ENCODE measurements around the gene SLC6A15.

Gene SLC6A15

DNA sequence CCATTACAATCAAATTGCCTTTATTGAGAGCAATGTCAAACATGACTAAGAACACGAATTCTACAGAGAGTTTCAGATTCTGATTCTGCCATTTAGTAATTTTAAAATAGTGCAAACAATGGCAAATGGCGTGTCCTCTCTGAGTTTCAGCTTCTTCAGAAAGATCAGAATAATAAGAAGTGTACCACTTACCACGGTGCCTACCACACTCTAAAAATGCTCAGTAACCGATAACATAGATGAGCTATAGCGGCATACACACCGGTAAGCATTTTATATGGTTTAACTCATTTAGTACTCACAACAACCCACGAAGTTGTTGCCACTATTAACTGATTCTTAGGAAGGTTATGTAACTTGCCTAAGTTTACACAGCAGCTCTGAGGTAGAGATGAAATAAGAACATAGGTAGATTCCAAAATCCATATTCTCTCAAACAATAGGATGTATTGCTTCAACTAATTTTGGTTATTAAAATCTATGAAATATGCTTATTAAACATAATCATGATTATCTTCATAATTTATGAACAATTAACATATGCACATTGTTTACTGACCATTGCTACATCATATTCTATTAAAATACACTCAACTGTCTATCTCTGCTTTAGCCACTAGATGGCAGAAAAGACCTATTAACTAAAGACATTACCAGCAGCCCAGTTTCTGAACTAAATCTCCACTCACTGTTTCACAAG is 38.3 kb downstream of the SLC6A15 start:
- Histone ChIP-seq H3K9me3 (replicated peaks; ENCODE audit: insufficient read depth, low read length) (no peaks in the 10 kb centered on the region), H2AFZ (ENCODE audit: low read length) (no peak overlapping the region)
- peak; percentile 73 for DNase-seq

DNA sequence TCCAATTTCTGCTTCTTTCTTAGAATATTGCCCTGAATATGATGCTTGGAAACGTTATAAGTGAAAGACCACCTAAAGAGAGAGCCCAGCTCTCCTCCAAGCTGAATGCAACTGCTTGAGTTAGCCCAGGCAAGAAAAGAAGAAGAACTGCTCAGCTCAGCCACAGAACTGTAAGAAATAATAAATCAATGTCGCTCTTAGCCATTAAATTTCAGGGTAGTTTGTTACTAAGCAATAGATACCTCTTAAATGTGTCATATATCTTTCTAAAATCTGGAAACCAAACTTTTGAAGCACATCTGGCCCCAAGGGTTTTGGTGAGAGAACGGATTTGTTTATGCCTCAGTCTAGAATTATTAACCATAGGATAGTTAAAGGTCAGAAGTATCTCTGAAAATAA is 50.4 kb downstream of the SLC6A15 start:
- Histone ChIP-seq H3K4me2 (ENCODE audit: low read depth, low read length) (no peak overlapping the region), H3K9me3 (replicated peaks; ENCODE audit: insufficient read depth, low read length) (no peaks in the 10 kb centered on the region), H3K36me3 (replicated peaks; ENCODE audit: insufficient read depth, low read length) (no peaks in the 10 kb centered on the region), H3K79me2 (ENCODE audit: low read length) (no peaks in the 10 kb centered on the region), H4K20me1 (ENCODE audit: insufficient read depth, low read length) (no peaks in the 10 kb centered on the region), H3K9ac (ENCODE audit: low read length) (no peak overlapping the region), H3K27ac (ENCODE audit: low read length) (no peak overlapping the region), H3K4me1 (ENCODE audit: low read length) (peaks cover 15% of the 10 kb centered on the region), H3K9me2 (replicated peaks; ENCODE audit: insufficient read depth, low read length) (no peaks in the 10 kb centered on the region), H3F3A (ENCODE audit: insufficient read depth, low read length) (no peaks in the 10 kb centered on the region), H3K27me3 (replicated peaks; ENCODE audit: insufficient read depth, low read length) (no peaks in the 10 kb centered on the region), H3K4me3 (ENCODE audit: low read length) (no peak overlapping the region), H2AFZ (ENCODE audit: low read length) (no peak overlapping the region)
- no peak for DNase-seq
- TF ChIP-seq EZH2 (optimal IDR thresholded peaks at IDR 0.05; ENCODE audit: low read depth, low read length) (no peak), EZH2phosphoT487 (IDR thresholded peaks at IDR 0.05; ENCODE audit: low read length) (no peak)
- TF ChIP-seq, protein P1, sequence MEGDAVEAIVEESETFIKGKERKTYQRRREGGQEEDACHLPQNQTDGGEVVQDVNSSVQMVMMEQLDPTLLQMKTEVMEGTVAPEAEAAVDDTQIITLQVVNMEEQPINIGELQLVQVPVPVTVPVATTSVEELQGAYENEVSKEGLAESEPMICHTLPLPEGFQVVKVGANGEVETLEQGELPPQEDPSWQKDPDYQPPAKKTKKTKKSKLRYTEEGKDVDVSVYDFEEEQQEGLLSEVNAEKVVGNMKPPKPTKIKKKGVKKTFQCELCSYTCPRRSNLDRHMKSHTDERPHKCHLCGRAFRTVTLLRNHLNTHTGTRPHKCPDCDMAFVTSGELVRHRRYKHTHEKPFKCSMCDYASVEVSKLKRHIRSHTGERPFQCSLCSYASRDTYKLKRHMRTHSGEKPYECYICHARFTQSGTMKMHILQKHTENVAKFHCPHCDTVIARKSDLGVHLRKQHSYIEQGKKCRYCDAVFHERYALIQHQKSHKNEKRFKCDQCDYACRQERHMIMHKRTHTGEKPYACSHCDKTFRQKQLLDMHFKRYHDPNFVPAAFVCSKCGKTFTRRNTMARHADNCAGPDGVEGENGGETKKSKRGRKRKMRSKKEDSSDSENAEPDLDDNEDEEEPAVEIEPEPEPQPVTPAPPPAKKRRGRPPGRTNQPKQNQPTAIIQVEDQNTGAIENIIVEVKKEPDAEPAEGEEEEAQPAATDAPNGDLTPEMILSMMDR (IDR thresholded peaks at IDR 0.05; ENCODE audit: low read length): no peak

More for the DNA sequence above, 38.3 kb downstream of the SLC6A15 start:
- Histone ChIP-seq H3K36me3 (replicated peaks; ENCODE audit: insufficient read depth, low read length) (no peaks in the 10 kb centered on the region), H3K79me2 (ENCODE audit: low read length) (no peaks in the 10 kb centered on the region), H3K9ac (ENCODE audit: low read length) (no peak overlapping the region), H3K4me2 (ENCODE audit: low read depth, low read length) (no peak overlapping the region), H3K4me3 (ENCODE audit: low read length) (no peak overlapping the region), H3K4me1 (ENCODE audit: low read length) (peaks cover 5% of the 10 kb centered on the region; the same call in 1 of the 2 replicates), H3K9me2 (replicated peaks; ENCODE audit: insufficient read depth, low read length) (no peaks in the 10 kb centered on the region), H3F3A (ENCODE audit: insufficient read depth, low read length) (no peaks in the 10 kb centered on the region), H3K27ac (ENCODE audit: low read length) (no peak overlapping the region), H3K27me3 (replicated peaks; ENCODE audit: insufficient read depth, low read length) (no peaks in the 10 kb centered on the region), H4K20me1 (ENCODE audit: insufficient read depth, low read length) (no peaks in the 10 kb centered on the region)
- TF ChIP-seq EZH2 (optimal IDR thresholded peaks at IDR 0.05; ENCODE audit: low read depth, low read length): no peak
- TF ChIP-seq EZH2phosphoT487 (IDR thresholded peaks at IDR 0.05; ENCODE audit: low read length): no peak
- TF ChIP-seq, protein P1 (IDR thresholded peaks at IDR 0.05; ENCODE audit: low read length): peak; percentile 65

DNA sequence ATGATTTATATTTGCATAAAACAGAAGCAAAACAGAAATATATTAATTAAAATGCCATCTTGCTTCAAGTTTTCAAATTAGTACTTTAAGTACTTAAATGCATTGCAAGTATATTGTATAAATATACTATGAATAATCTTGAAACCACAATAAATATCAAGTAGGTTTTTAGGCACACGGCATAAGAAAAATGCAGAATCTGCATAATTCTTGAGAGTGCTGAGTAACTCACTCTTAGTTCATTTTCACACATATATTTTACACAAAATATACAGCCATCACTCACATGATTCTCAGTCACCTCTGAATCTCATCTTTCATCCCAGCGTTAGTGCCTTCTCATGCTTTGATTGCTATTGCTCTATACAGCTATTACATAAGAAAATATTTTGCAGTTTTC is 51.9 kb downstream of the SLC6A15 start:
- Histone ChIP-seq H3K27me3 (replicated peaks; ENCODE audit: insufficient read depth, low read length) (no peaks in the 10 kb centered on the region), H3K36me3 (replicated peaks; ENCODE audit: insufficient read depth, low read length) (no peaks in the 10 kb centered on the region), H3K4me2 (ENCODE audit: low read depth, low read length) (no peak overlapping the region), H3F3A (ENCODE audit: insufficient read depth, low read length) (no peaks in the 10 kb centered on the region), H2AFZ (ENCODE audit: low read length) (no peak overlapping the region), H3K27ac (ENCODE audit: low read length) (no peak overlapping the region), H4K20me1 (ENCODE audit: insufficient read depth, low read length) (no peaks in the 10 kb centered on the region), H3K9me3 (replicated peaks; ENCODE audit: insufficient read depth, low read length) (no peaks in the 10 kb centered on the region), H3K79me2 (ENCODE audit: low read length) (no peaks in the 10 kb centered on the region), H3K4me1 (ENCODE audit: low read length) (peaks cover 16% of the 10 kb centered on the region), H3K9me2 (replicated peaks; ENCODE audit: insufficient read depth, low read length) (no peaks in the 10 kb centered on the region), H3K9ac (ENCODE audit: low read length) (no peak overlapping the region), H3K4me3 (ENCODE audit: low read length) (no peak overlapping the region)
- TF ChIP-seq EZH2phosphoT487 (IDR thresholded peaks at IDR 0.05; ENCODE audit: low read length) (no peak), EZH2 (optimal IDR thresholded peaks at IDR 0.05; ENCODE audit: low read depth, low read length) (no peak)
- TF ChIP-seq, protein P1 (IDR thresholded peaks at IDR 0.05; ENCODE audit: low read length): no peak
- DNase-seq: no peak
